Vagina (tissue), 2 donors: ENCODE data around the gene SLC38A4. TPM values are rescaled to one million over a fixed set of nuclear protein-coding genes. Genes with fewer than 3 reads are reported as not detected.

ENCODE experiments used
- DNase-seq, 2 donors: peaks; one replicate each; pipeline ENCODE4 v3.0.0-alpha.2; 2017; ENCODE audit errors: extremely low spot score in 2 of 2
- H3K27ac ChIP-seq: fragments of 200-600 bp; sonication (generic); one replicate; pipeline ENCODE4 v1.5.1; 2019
- H3K27me3 ChIP-seq: fragments of 200-600 bp; sonication (generic); one replicate; pipeline ENCODE4 v1.5.1; 2019
- H3K36me3 ChIP-seq, 2 donors: fragments of 200-600 bp; sonication (generic); one replicate each; pipeline ENCODE4 v1.5.1; 2017 to 2019
- H3K4me1 ChIP-seq: fragments of 200-600 bp; sonication (generic); one replicate; pipeline ENCODE4 v1.5.1; 2019
- H3K4me3 ChIP-seq, 2 donors: fragments of 200-600 bp; sonication (generic); 1 replicate in 1 of 2; 2 replicates in 1 of 2; pipeline ENCODE4 v1.5.1; 2016 to 2019
- H3K9me3 ChIP-seq: fragments of 200-600 bp; sonication (generic); one replicate; pipeline ENCODE4 v1.5.1; 2019
- POLR2A ChIP-seq, 2 donors: fragments of 450-650 bp; IDR thresholded peaks; one replicate each; pipeline ENCODE4 v1.6.1; 2017; ENCODE audit warnings: antibody characterized with exemption in 2 of 2, mild to moderate bottlenecking in 2 of 2, moderate library complexity in 2 of 2
- POLR2AphosphoS5 ChIP-seq, 2 donors: sonication (generic); formaldehyde crosslinking; IDR thresholded peaks; one replicate each; pipeline ENCODE4 v1.9.0; 2017; ENCODE audit warnings: antibody characterized with exemption in 2 of 2, mild to moderate bottlenecking in 2 of 2, low read depth in 1 of 2; ENCODE audit not compliant: insufficient read depth in 1 of 2
- intact Hi-C: fragments of 100-400 bp; cut with DNase I; formaldehyde crosslinking; loops from one replicate; pipeline ENCODE4 v1.15.1; 2023
- total RNA-seq: library from RNA; depleted of rRNA; stranded (reverse); fragments of >200 nt; gene quantifications from one replicate; pipeline ENCODE4 v1.2.3, GENCODE V29; 2016
- TF ChIP-seq, protein P1 (sequence below), 3 experiments: fragments of 450-650 bp in 2 of 3; fragments of 200-600 bp in 1 of 3; sonication (generic) in 1 of 3; IDR thresholded peaks; one replicate each; pipeline ENCODE4 v1.5.1; 2017 to 2019; ENCODE audit warnings: antibody characterized with exemption in 3 of 3, mild to moderate bottlenecking in 2 of 3, moderate library complexity in 2 of 3

The SLC38A4 gene
- total RNA-seq, 1 donor from 2014 or later: not detected

GRCh38 chr12:46783871-46784270, 41.9 kb downstream of the SLC38A4 start:
- Histone ChIP-seq H3K4me1 (peaks cover 7% of the 10 kb centered on the region), H3K27ac (no peak overlapping the region), H3K36me3 (no peaks in the 10 kb centered on the region), H3K4me3 (no peak overlapping the region), H3K27me3 (no peaks in the 10 kb centered on the region), H3K9me3 (no peaks in the 10 kb centered on the region)
- intact Hi-C loops: no loop called here
- TF ChIP-seq POLR2AphosphoS5 (IDR thresholded peaks at IDR 0.05; ENCODE audit: insufficient read depth in 1 of 2, low read depth in 1 of 2) (no peak), POLR2A (IDR thresholded peaks at IDR 0.05) (no peak)
- TF ChIP-seq, protein P1, sequence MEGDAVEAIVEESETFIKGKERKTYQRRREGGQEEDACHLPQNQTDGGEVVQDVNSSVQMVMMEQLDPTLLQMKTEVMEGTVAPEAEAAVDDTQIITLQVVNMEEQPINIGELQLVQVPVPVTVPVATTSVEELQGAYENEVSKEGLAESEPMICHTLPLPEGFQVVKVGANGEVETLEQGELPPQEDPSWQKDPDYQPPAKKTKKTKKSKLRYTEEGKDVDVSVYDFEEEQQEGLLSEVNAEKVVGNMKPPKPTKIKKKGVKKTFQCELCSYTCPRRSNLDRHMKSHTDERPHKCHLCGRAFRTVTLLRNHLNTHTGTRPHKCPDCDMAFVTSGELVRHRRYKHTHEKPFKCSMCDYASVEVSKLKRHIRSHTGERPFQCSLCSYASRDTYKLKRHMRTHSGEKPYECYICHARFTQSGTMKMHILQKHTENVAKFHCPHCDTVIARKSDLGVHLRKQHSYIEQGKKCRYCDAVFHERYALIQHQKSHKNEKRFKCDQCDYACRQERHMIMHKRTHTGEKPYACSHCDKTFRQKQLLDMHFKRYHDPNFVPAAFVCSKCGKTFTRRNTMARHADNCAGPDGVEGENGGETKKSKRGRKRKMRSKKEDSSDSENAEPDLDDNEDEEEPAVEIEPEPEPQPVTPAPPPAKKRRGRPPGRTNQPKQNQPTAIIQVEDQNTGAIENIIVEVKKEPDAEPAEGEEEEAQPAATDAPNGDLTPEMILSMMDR (IDR thresholded peaks at IDR 0.05): no peak
- DNase-seq: no peak

GRCh38 chr12:46779879-46780278, 45.9 kb downstream of the SLC38A4 start:
- Histone ChIP-seq H3K36me3 (no peaks in the 10 kb centered on the region), H3K4me3 (no peak overlapping the region), H3K27ac (no peak overlapping the region), H3K27me3 (no peaks in the 10 kb centered on the region), H3K9me3 (no peaks in the 10 kb centered on the region), H3K4me1 (peaks cover 4% of the 10 kb centered on the region)
- intact Hi-C loops: no loop called here
- TF ChIP-seq, protein P1 (IDR thresholded peaks at IDR 0.05): no peak
- TF ChIP-seq POLR2A (IDR thresholded peaks at IDR 0.05) (no peak), POLR2AphosphoS5 (IDR thresholded peaks at IDR 0.05; ENCODE audit: insufficient read depth in 1 of 2, low read depth in 1 of 2) (no peak)
- DNase-seq: no peak

DNA sequence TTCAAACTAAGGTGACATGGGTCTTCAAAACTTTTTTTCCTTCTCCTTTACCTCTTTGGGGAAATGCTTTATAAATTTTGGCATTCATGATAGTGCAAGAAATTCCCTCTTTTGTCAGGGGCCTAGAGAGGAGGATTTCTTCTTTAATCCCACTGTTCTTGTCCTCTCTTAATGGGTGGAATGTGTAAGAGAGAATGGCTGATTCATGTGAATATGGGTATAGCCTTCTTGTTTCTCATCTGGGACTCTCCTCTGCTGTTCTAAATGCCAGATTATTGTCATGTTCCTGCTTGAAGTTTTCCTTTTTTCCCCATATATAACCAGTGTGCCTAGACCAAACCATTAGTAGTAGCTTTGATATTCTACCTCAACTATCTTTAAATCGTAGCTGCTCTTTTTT, 46.7 kb downstream of the SLC38A4 start:
- TF ChIP-seq POLR2A (IDR thresholded peaks at IDR 0.05): no peak
- TF ChIP-seq, protein P1 (IDR thresholded peaks at IDR 0.05): no peak
- TF ChIP-seq POLR2AphosphoS5 (IDR thresholded peaks at IDR 0.05; ENCODE audit: insufficient read depth in 1 of 2, low read depth in 1 of 2): no peak
- no peak for DNase-seq
- Histone ChIP-seq H3K27ac (no peak overlapping the region), H3K36me3 (no peaks in the 10 kb centered on the region), H3K9me3 (no peaks in the 10 kb centered on the region), H3K4me3 (no peak overlapping the region), H3K4me1 (no peaks in the 10 kb centered on the region), H3K27me3 (no peaks in the 10 kb centered on the region)
- intact Hi-C loops: no loop called here

- TF ChIP-seq, protein P1 (IDR thresholded peaks at IDR 0.05): no peak
- no peak for TF ChIP-seq POLR2A (IDR thresholded peaks at IDR 0.05)
- TF ChIP-seq POLR2AphosphoS5 (IDR thresholded peaks at IDR 0.05; ENCODE audit: insufficient read depth in 1 of 2, low read depth in 1 of 2): no peak
- Histone ChIP-seq H3K27me3 (no peaks in the 10 kb centered on the region), H3K4me3 (no peak overlapping the region)
These were observed 47.4 kb downstream of the SLC38A4 start for GRCh38 chr12:46778415-46778814.

DNA sequence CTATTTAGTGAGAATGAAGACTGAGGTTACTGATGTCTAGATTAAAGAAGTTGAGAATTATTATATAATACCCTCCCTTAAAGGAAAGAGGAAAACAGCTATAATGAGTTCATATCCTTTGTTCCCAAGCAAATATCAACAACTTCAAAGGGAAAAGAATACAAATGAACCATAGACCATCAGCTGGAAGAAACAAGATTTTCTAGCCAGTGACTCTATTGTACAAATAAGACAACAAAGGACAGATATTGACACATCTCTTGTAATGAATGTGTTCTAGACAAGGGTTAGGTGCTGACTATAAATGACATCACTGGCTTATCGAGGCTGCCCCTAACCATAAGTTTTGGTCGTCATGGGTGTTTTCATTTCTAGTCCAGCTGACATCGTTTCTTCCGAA, 48.2 kb downstream of the SLC38A4 start:
- no peaks in the 10 kb centered on the region for H3K27me3 ChIP-seq
- TF ChIP-seq, protein P1 (IDR thresholded peaks at IDR 0.05): no peak
- TF ChIP-seq POLR2AphosphoS5 (IDR thresholded peaks at IDR 0.05; ENCODE audit: insufficient read depth in 1 of 2, low read depth in 1 of 2) (no peak), POLR2A (IDR thresholded peaks at IDR 0.05) (no peak)
- no peak overlapping the region for H3K27ac ChIP-seq
- intact Hi-C loops: no loop called here
- no peak for DNase-seq
- no peaks in the 10 kb centered on the region for H3K9me3 ChIP-seq
- H3K4me1 ChIP-seq: no peaks in the 10 kb centered on the region
- H3K4me3 ChIP-seq: no peak overlapping the region
- no peaks in the 10 kb centered on the region for H3K36me3 ChIP-seq

More at GRCh38 chr12:46778415-46778814, 47.4 kb downstream of the SLC38A4 start:
- H3K9me3 ChIP-seq: no peaks in the 10 kb centered on the region
- no peaks in the 10 kb centered on the region for H3K4me1 ChIP-seq
- no peaks in the 10 kb centered on the region for H3K36me3 ChIP-seq
- H3K27ac ChIP-seq: no peak overlapping the region
- intact Hi-C loops: no loop called here
- no peak for DNase-seq
